ENCODE data around the gene FMO5.

The FMO5 gene

GRCh38 chr1:147245586-147246021, 20.5 kb upstream of the FMO5 start:
- Histone ChIP-seq H3K4me3 (ENCODE audit: low read length) (no peak overlapping the region), H3K27me3 (ENCODE audit: control insufficient read depth, low read length) (no peaks in the 10 kb centered on the region), H3K27ac (ENCODE audit: low read depth, low read length) (no peak overlapping the region), H3K9me2 (replicated peaks; ENCODE audit: control insufficient read depth, low read length) (no peaks in the 10 kb centered on the region), H3K9me3 (ENCODE audit: control insufficient read depth, insufficient read depth, low read length) (no peaks in the 10 kb centered on the region), H4K20me1 (ENCODE audit: control insufficient read depth, insufficient read depth, low read depth, low read length) (peaks cover 34% of the 10 kb centered on the region), H3K4me2 (ENCODE audit: low read length) (peak overlapping the region; percentile 92), H3F3A (ENCODE audit: control insufficient read depth, insufficient read depth) (no peaks in the 10 kb centered on the region), H3K4me1 (ENCODE audit: control insufficient read depth, low read length) (peaks cover 49% of the 10 kb centered on the region), H3K36me3 (ENCODE audit: control insufficient read depth, low read length) (peaks cover 21% of the 10 kb centered on the region), H3K79me2 (ENCODE audit: control insufficient read depth, low read length) (peaks cover 81% of the 10 kb centered on the region)
- TF ChIP-seq EZH2phosphoT487 (IDR thresholded peaks at IDR 0.05; ENCODE audit: borderline replicate concordance, low read length) (no peak), CTCF (IDR thresholded peaks at IDR 0.05; ENCODE audit: low read depth, low read length, poor library complexity, severe bottlenecking) (no peak)

- H3K4me1 ChIP-seq (ENCODE audit: control insufficient read depth, low read length): peaks cover 49% of the 10 kb centered on the region
- peaks cover 34% of the 10 kb centered on the region for H4K20me1 ChIP-seq (ENCODE audit: control insufficient read depth, insufficient read depth, low read depth, low read length)
- no peak for TF ChIP-seq CTCF (IDR thresholded peaks at IDR 0.05; ENCODE audit: low read depth, low read length, poor library complexity, severe bottlenecking)
- no peak for TF ChIP-seq EZH2phosphoT487 (IDR thresholded peaks at IDR 0.05; ENCODE audit: borderline replicate concordance, low read length)
- H3K79me2 ChIP-seq (ENCODE audit: control insufficient read depth, low read length): peaks cover 76% of the 10 kb centered on the region
- H3K4me2 ChIP-seq (ENCODE audit: low read length): peak overlapping the region; percentile 92
- H3K27ac ChIP-seq (ENCODE audit: low read depth, low read length): no peak overlapping the region
- H3K9me2 ChIP-seq (replicated peaks; ENCODE audit: control insufficient read depth, low read length): no peaks in the 10 kb centered on the region
- H3F3A ChIP-seq (ENCODE audit: control insufficient read depth, insufficient read depth): no peaks in the 10 kb centered on the region
- H3K4me3 ChIP-seq (ENCODE audit: low read length): no peak overlapping the region
- H3K9me3 ChIP-seq (ENCODE audit: control insufficient read depth, insufficient read depth, low read length): no peaks in the 10 kb centered on the region
- H3K27me3 ChIP-seq (ENCODE audit: control insufficient read depth, low read length): no peaks in the 10 kb centered on the region
- peaks cover 21% of the 10 kb centered on the region for H3K36me3 ChIP-seq (ENCODE audit: control insufficient read depth, low read length)
Measured at GRCh38 chr1:147245129-147245528, 20.0 kb upstream of the FMO5 start.

- peak overlapping the region; percentile 91 for H3K4me3 ChIP-seq (ENCODE audit: low read length)
- no peaks in the 10 kb centered on the region for H3K9me3 ChIP-seq (ENCODE audit: control insufficient read depth, insufficient read depth, low read length)
- TF ChIP-seq CTCF (IDR thresholded peaks at IDR 0.05; ENCODE audit: low read depth, low read length, poor library complexity, severe bottlenecking) (no peak), EZH2phosphoT487 (IDR thresholded peaks at IDR 0.05; ENCODE audit: borderline replicate concordance, low read length) (no peak)
- no peaks in the 10 kb centered on the region for H3K27me3 ChIP-seq (ENCODE audit: control insufficient read depth, low read length)
- peak overlapping the region; percentile 92 for H3K4me2 ChIP-seq (ENCODE audit: low read length)
- peaks cover 21% of the 10 kb centered on the region for H3K36me3 ChIP-seq (ENCODE audit: control insufficient read depth, low read length)
- no peaks in the 10 kb centered on the region for H3F3A ChIP-seq (ENCODE audit: control insufficient read depth, insufficient read depth)
- peaks cover 49% of the 10 kb centered on the region for H3K4me1 ChIP-seq (ENCODE audit: control insufficient read depth, low read length)
- peaks cover 34% of the 10 kb centered on the region for H4K20me1 ChIP-seq (ENCODE audit: control insufficient read depth, insufficient read depth, low read depth, low read length)
- H3K9me2 ChIP-seq (replicated peaks; ENCODE audit: control insufficient read depth, low read length): no peaks in the 10 kb centered on the region
- peaks cover 63% of the 10 kb centered on the region for H3K79me2 ChIP-seq (ENCODE audit: control insufficient read depth, low read length)
- H3K27ac ChIP-seq (ENCODE audit: low read depth, low read length): no peak overlapping the region
Measured at GRCh38 chr1:147243841-147244240, 18.7 kb upstream of the FMO5 start.
